H1 (cell line): ENCODE measurements around the gene OR6T1.

Experiments used
- ATF3 ChIP-seq: IDR thresholded peaks from 2 replicates; pipeline ENCODE4 v1.6.1; 2011; ENCODE audit warnings: low read depth, mild to moderate bottlenecking, low read length; ENCODE audit not compliant: insufficient read depth
- CHD1 ChIP-seq: IDR thresholded peaks from 2 replicates; pipeline ENCODE4 v1.6.1; 2012; ENCODE audit warnings: low read depth, low read length, improper control_type of control experiment
- CTCF ChIP-seq, 3 experiments: IDR thresholded peaks; 1 replicate in 2 of 3; 2 replicates in 1 of 3; pipeline versions ENCODE4 v1.5.1 to v1.6.1; 2011; ENCODE audit warnings: low read length in 3 of 3, mild to moderate bottlenecking in 3 of 3, inconsistent platforms in 2 of 3, low read depth in 1 of 3, moderate library complexity in 1 of 3; ENCODE audit not compliant: insufficient read depth in 1 of 3; ENCODE audit errors: control extremely low read depth in 1 of 3
- EP300 ChIP-seq, 2 experiments: IDR thresholded peaks; 1 replicate in 1 of 2; 2 replicates in 1 of 2; pipeline ENCODE4 v1.6.1; 2011 to 2012; ENCODE audit warnings: low read depth in 2 of 2, low read length in 2 of 2, mild to moderate bottlenecking in 2 of 2, borderline replicate concordance in 1 of 2, inconsistent platforms in 1 of 2, moderate library complexity in 1 of 2
- EZH2 ChIP-seq: fragments of 200-600 bp; sonication (generic); IDR thresholded peaks from 2 replicates; pipeline ENCODE4 v1.7.1; 2012; ENCODE audit warnings: low read depth, mild to moderate bottlenecking, moderate library complexity, low read length, inconsistent platforms; ENCODE audit not compliant: severe bottlenecking
- GABPA ChIP-seq: IDR thresholded peaks from 2 replicates; pipeline ENCODE4 v1.6.1; 2011; ENCODE audit warnings: mild to moderate bottlenecking, low read length, moderate library complexity, borderline replicate concordance; ENCODE audit not compliant: insufficient read depth
- GTF2F1 ChIP-seq: IDR thresholded peaks from 2 replicates; pipeline ENCODE4 v1.6.1; 2012; ENCODE audit warnings: low read depth, low read length, improper control_type of control experiment, borderline replicate concordance
- JUN ChIP-seq: IDR thresholded peaks from 2 replicates; pipeline ENCODE4 v1.6.1; 2011; ENCODE audit warnings: low read depth, mild to moderate bottlenecking, improper control_type of control experiment, low read length
- MAX ChIP-seq: IDR thresholded peaks from 2 replicates; pipeline ENCODE4 v1.6.1; 2012; ENCODE audit warnings: inconsistent platforms
- NRF1 ChIP-seq: IDR thresholded peaks from 2 replicates; pipeline ENCODE4 v1.6.1; 2011; ENCODE audit warnings: mild to moderate bottlenecking, low read depth, low read length, improper control_type of control experiment
- POLR2A ChIP-seq, 2 experiments: IDR thresholded peaks; 1 replicate in 1 of 2; 2 replicates in 1 of 2; pipeline ENCODE4 v1.6.1; 2011; ENCODE audit warnings: low read depth in 2 of 2, low read length in 2 of 2, mild to moderate bottlenecking in 2 of 2; ENCODE audit errors: control extremely low read depth in 1 of 2
- POLR2AphosphoS5 ChIP-seq: IDR thresholded peaks from 2 replicates; pipeline ENCODE4 v1.6.1; 2011; ENCODE audit warnings: low read depth, low read length
- SIN3A ChIP-seq, 2 experiments: IDR thresholded peaks in 1 of 2; conservative IDR thresholded peaks in 1 of 2; 2 replicates each; pipeline ENCODE4 v1.6.1; 2011 to 2012; ENCODE audit warnings: low read length in 2 of 2, improper control_type of control experiment in 1 of 2, low read depth in 1 of 2, mild to moderate bottlenecking in 1 of 2
- YY1 ChIP-seq: IDR thresholded peaks from 2 replicates; pipeline ENCODE4 v1.6.1; 2011; ENCODE audit warnings: low read depth, mild to moderate bottlenecking, low read length

- TF ChIP-seq CTCF (IDR thresholded peaks at IDR 0.05; ENCODE audit: control extremely low read depth in 1 of 3, insufficient read depth in 1 of 3, low read depth in 1 of 3, low read length in 3 of 3) (no peak), EP300 (IDR thresholded peaks at IDR 0.05; ENCODE audit: borderline replicate concordance in 1 of 2, low read depth in 2 of 2, low read length in 2 of 2) (no peak), MAX (no peak), GABPA (no peak), GTF2F1 (no peak), NRF1 (no peak), EZH2 (no peak), CHD1 (no peak), SIN3A (conservative IDR thresholded peaks at IDR 0.05 in 1 of 2, IDR thresholded peaks at IDR 0.05 in 1 of 2; ENCODE audit: low read depth in 1 of 2, low read length in 2 of 2) (no peak), YY1 (no peak), POLR2A (IDR thresholded peaks at IDR 0.05; ENCODE audit: control extremely low read depth in 1 of 2, low read depth in 2 of 2, low read length in 2 of 2) (no peak), ATF3 (no peak), POLR2AphosphoS5 (no peak), JUN (no peak)
Observed at GRCh38 chr11:123942413-123942812, 1.2 kb downstream of the OR6T1 start.
